SK-N-SH treated with all-trans-retinoic acid at 6 μM for 48 hours (cell line): ENCODE measurements around the gene GNAQ.
A peak's percentile ranks its signal among the peaks of the same experiment; 100 is the strongest.

Experiments used
- ATAC-seq: fragments of 200-7000 bp; cut with Tn5 transposase; 3 replicates; pipeline ENCODE4 v1.9.1; 2020; ENCODE audit warnings: mild to moderate bottlenecking, moderate library complexity
- ARNTL ChIP-seq: fragments of 450-650 bp; formaldehyde crosslinking; IDR thresholded peaks from 2 replicates; pipeline ENCODE4 v1.5.0; 2020; ENCODE audit warnings: low read depth, mild to moderate bottlenecking, moderate library complexity, borderline replicate concordance
- BACH2 ChIP-seq: fragments of 250-450 bp; sonication (Bioruptor Pico); IDR thresholded peaks from 2 replicates; pipeline ENCODE4 v1.9.0; 2021; ENCODE audit warnings: mild to moderate bottlenecking, borderline replicate concordance
- CSDC2 ChIP-seq: fragments of 250-450 bp; sonication (Bioruptor Pico); IDR thresholded peaks from 2 replicates; pipeline ENCODE4 v1.5.0; 2020; ENCODE audit warnings: mild to moderate bottlenecking, moderate library complexity
- ESRRG ChIP-seq: fragments of 250-450 bp; sonication (Bioruptor Pico); IDR thresholded peaks from 2 replicates; pipeline ENCODE4 v1.6.1; 2021; ENCODE audit warnings: mild to moderate bottlenecking
- GLIS3 ChIP-seq: fragments of 250-450 bp; sonication (Bioruptor Pico); IDR thresholded peaks from 2 replicates; pipeline ENCODE4 v1.5.0; 2020; ENCODE audit warnings: mild to moderate bottlenecking, moderate library complexity
- ISL1 ChIP-seq: fragments of 250-450 bp; sonication (Bioruptor Pico); IDR thresholded peaks from 2 replicates; pipeline ENCODE4 v2.1.2; 2022; ENCODE audit warnings: mild to moderate bottlenecking, moderate library complexity
- OSR1 ChIP-seq: fragments of 250-450 bp; sonication (Bioruptor Pico); IDR thresholded peaks from 2 replicates; pipeline ENCODE4 v1.8.0; 2022; ENCODE audit warnings: moderate library complexity, mild to moderate bottlenecking, inconsistent platforms
- PPARA ChIP-seq: fragments of 250-450 bp; sonication (Bioruptor Pico); IDR thresholded peaks from 2 replicates; pipeline ENCODE4 v1.5.0; 2020; ENCODE audit warnings: mild to moderate bottlenecking, borderline replicate concordance
- RARB ChIP-seq: fragments of 250-450 bp; sonication (Bioruptor Pico); IDR thresholded peaks from 2 replicates; pipeline ENCODE4 v1.8.0; 2021; ENCODE audit warnings: mild to moderate bottlenecking, moderate library complexity
- SNAI2 ChIP-seq: fragments of 250-450 bp; sonication (Bioruptor Pico); IDR thresholded peaks from 2 replicates; pipeline ENCODE4 v1.5.0; 2020; ENCODE audit warnings: mild to moderate bottlenecking, moderate library complexity
- TCF4 ChIP-seq: fragments of 250-450 bp; sonication (Bioruptor Pico); IDR thresholded peaks from 2 replicates; pipeline ENCODE4 v1.8.0; 2021; ENCODE audit warnings: mild to moderate bottlenecking, moderate library complexity, borderline replicate concordance
- TOX ChIP-seq: fragments of 250-450 bp; sonication (Bioruptor Pico); IDR thresholded peaks from 2 replicates; pipeline ENCODE4 v1.8.0; 2021; ENCODE audit warnings: mild to moderate bottlenecking, moderate library complexity, borderline replicate concordance
- ZFP3 ChIP-seq: fragments of 250-450 bp; sonication (Bioruptor Pico); IDR thresholded peaks from 2 replicates; pipeline ENCODE4 v1.5.0; 2020; ENCODE audit warnings: mild to moderate bottlenecking, moderate library complexity
- ZFP30 ChIP-seq: fragments of 450-650 bp; formaldehyde crosslinking; IDR thresholded peaks from 2 replicates; pipeline ENCODE4 v1.5.0; 2022; ENCODE audit warnings: mild to moderate bottlenecking, moderate library complexity
- ZNF565 ChIP-seq: fragments of 450-650 bp; formaldehyde crosslinking; conservative IDR thresholded peaks from 2 replicates; pipeline ENCODE4 v1.5.0; 2020; ENCODE audit warnings: low read depth, mild to moderate bottlenecking, moderate library complexity
- ZNF70 ChIP-seq: fragments of 450-650 bp; formaldehyde crosslinking; IDR thresholded peaks from 2 replicates; pipeline ENCODE4 v1.5.0; 2020; ENCODE audit warnings: mild to moderate bottlenecking, moderate library complexity
- ZNF8 ChIP-seq: fragments of 450-650 bp; formaldehyde crosslinking; IDR thresholded peaks from 2 replicates; pipeline ENCODE4 v1.5.0; 2020; ENCODE audit warnings: mild to moderate bottlenecking, moderate library complexity
- TF ChIP-seq, protein P1 (sequence below): fragments of 250-450 bp; sonication (Bioruptor Pico); IDR thresholded peaks from 2 replicates; pipeline ENCODE4 v1.5.1; 2021; ENCODE audit warnings: mild to moderate bottlenecking, moderate library complexity
- TF ChIP-seq, protein P2 (sequence below): fragments of 250-450 bp; sonication (Bioruptor Pico); IDR thresholded peaks from 2 replicates; pipeline ENCODE4 v1.5.1; 2020; ENCODE audit warnings: low read depth, mild to moderate bottlenecking, moderate library complexity
- TF ChIP-seq, protein P3 (sequence below): fragments of 250-450 bp; sonication (Bioruptor Pico); IDR thresholded peaks from 2 replicates; pipeline ENCODE4 v1.5.0; 2020; ENCODE audit warnings: mild to moderate bottlenecking, moderate library complexity

Gene GNAQ

DNA sequence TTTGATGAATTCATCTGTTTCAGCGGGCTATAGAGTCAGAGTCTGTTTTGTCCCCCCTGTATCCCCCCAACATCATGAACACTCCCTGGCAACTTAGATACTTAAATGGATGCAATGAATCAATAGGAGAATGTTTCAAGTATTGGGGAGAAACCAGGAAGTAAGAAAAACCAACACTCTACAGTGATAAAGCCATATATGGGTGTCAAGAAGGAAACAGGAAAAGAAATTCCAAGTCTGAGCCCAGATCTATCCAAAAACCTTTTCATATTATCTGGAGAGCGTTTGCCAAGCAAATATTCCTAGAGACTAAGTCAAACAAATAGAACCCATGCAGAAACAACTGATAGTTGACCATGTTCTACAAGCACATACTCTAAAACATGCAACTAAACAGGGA, 2.3 kb upstream of the GNAQ start:
- TF ChIP-seq GLIS3 (CRISPR knock-in tag): no peak
- no peak for ATAC-seq

DNA sequence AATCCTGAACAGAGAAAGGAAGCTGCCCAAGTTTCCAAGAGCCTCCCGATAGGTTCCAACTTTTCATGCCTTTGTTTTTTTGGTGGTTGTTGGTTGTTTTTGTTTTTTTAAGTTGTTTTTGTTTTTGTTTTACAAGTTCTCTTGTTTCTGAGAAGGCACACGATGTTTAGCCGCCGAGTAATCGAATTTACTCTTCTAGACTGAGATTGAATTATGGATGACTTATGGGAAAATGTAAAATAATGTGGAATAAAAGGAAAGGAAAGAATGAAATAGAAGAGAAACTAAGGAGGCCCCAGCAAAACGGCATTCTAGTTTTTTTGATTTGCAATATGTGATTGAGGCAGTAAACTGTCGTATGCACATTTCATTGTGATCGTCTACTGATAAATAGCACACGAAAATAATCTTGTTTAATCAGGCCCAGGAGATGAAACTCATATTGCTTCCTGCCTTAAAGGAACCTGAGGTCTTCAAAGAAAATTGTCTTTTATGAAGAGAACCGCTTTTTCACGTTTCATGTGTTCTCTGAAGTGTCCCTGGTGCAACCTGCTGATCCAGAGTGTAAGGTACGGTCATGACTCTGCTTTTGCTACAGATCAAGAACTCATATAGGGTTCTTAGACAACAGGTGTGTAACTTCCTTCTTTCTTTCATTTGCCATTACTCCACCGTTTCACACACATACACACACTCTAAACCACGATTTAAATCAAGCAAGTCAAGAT, 1.3 kb upstream of the GNAQ start:
- ATAC-seq: no peak
- TF ChIP-seq OSR1 (CRISPR knock-in tag) (no peak), RARB (CRISPR knock-in tag) (no peak), ZFP3 (CRISPR knock-in tag) (no peak), ARNTL (CRISPR knock-in tag) (no peak), ZNF565 (CRISPR knock-in tag) (no peak), PPARA (CRISPR knock-in tag) (no peak), ISL1 (CRISPR knock-in tag) (no peak), TCF4 (CRISPR knock-in tag) (no peak), ZNF70 (CRISPR knock-in tag) (no peak), GLIS3 (CRISPR knock-in tag) (no peak), BACH2 (no peak), ESRRG (CRISPR knock-in tag) (no peak), SNAI2 (CRISPR knock-in tag) (no peak), TOX (CRISPR knock-in tag) (no peak), ZNF8 (CRISPR knock-in tag) (no peak), ZFP30 (CRISPR knock-in tag) (no peak)
- TF ChIP-seq, protein P1, sequence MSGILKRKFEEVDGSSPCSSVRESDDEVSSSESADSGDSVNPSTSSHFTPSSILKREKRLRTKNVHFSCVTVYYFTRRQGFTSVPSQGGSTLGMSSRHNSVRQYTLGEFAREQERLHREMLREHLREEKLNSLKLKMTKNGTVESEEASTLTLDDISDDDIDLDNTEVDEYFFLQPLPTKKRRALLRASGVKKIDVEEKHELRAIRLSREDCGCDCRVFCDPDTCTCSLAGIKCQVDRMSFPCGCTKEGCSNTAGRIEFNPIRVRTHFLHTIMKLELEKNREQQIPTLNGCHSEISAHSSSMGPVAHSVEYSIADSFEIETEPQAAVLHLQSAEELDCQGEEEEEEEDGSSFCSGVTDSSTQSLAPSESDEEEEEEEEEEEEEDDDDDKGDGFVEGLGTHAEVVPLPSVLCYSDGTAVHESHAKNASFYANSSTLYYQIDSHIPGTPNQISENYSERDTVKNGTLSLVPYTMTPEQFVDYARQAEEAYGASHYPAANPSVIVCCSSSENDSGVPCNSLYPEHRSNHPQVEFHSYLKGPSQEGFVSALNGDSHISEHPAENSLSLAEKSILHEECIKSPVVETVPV: no peak
- TF ChIP-seq, protein P2, sequence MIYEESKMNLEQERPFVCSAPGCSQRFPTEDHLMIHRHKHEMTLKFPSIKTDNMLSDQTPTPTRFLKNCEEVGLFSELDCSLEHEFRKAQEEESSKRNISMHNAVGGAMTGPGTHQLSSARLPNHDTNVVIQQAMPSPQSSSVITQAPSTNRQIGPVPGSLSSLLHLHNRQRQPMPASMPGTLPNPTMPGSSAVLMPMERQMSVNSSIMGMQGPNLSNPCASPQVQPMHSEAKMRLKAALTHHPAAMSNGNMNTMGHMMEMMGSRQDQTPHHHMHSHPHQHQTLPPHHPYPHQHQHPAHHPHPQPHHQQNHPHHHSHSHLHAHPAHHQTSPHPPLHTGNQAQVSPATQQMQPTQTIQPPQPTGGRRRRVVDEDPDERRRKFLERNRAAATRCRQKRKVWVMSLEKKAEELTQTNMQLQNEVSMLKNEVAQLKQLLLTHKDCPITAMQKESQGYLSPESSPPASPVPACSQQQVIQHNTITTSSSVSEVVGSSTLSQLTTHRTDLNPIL (CRISPR knock-in tag): no peak
- TF ChIP-seq, protein P3, sequence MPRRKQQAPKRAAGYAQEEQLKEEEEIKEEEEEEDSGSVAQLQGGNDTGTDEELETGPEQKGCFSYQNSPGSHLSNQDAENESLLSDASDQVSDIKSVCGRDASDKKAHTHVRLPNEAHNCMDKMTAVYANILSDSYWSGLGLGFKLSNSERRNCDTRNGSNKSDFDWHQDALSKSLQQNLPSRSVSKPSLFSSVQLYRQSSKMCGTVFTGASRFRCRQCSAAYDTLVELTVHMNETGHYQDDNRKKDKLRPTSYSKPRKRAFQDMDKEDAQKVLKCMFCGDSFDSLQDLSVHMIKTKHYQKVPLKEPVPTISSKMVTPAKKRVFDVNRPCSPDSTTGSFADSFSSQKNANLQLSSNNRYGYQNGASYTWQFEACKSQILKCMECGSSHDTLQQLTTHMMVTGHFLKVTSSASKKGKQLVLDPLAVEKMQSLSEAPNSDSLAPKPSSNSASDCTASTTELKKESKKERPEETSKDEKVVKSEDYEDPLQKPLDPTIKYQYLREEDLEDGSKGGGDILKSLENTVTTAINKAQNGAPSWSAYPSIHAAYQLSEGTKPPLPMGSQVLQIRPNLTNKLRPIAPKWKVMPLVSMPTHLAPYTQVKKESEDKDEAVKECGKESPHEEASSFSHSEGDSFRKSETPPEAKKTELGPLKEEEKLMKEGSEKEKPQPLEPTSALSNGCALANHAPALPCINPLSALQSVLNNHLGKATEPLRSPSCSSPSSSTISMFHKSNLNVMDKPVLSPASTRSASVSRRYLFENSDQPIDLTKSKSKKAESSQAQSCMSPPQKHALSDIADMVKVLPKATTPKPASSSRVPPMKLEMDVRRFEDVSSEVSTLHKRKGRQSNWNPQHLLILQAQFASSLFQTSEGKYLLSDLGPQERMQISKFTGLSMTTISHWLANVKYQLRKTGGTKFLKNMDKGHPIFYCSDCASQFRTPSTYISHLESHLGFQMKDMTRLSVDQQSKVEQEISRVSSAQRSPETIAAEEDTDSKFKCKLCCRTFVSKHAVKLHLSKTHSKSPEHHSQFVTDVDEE: no peak
- TF ChIP-seq, all 23 proteins: peak for 0

DNA sequence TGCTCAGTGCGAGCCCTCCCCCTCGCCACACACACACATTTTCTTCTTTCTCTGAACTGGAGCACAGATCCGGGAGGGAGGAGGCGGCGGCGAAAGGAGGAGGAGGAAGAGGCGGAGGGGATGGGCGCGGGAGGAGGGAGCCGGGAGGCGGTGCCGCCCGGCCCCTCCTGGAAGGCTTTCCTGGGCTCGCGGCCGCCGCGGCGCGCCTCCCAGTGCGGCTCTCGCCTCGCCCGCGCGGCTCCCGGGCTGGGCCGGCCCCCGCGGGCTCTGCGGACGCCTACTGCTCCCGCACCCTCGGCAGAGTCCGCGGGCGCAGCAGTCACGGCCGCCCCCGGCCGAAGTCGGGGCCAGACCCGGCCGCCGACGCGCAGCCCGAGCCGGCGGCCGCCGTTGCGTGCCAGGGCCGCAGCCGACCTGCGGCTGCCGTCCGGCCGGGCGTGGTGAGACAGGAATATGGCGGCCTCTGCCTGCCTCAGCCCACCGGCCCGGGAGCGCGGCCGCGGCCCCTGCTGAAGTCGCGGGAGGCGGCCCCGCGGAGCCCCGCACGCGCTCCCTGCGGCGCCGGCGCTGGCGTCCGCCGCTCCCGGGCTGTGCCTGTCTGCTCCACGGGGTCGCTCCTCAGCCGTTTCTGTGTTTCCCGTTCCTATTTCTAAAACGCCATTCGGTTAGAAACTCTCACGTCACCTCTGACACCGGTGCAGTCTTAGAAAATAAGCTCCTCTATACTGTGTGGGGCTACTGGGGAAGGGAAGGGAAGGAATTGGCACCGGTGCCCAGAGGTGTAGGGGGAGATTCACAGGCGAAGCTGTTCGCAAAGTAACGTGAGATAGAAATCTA, 500 bp upstream of the GNAQ start:
- peak; percentile 75 for ATAC-seq
- TF ChIP-seq CSDC2 (CRISPR knock-in tag) (peak; percentile 72; the same call in 1 of the 2 replicates), ISL1 (CRISPR knock-in tag) (no peak), SNAI2 (CRISPR knock-in tag) (peak; percentile 13; the same call in 1 of the 2 replicates), RARB (CRISPR knock-in tag) (no peak), ZNF70 (CRISPR knock-in tag) (0 out of 2 replicates have a peak, but pooled peaks have one; percentile 20)
- TF ChIP-seq, all 23 proteins: peak for 3

DNA sequence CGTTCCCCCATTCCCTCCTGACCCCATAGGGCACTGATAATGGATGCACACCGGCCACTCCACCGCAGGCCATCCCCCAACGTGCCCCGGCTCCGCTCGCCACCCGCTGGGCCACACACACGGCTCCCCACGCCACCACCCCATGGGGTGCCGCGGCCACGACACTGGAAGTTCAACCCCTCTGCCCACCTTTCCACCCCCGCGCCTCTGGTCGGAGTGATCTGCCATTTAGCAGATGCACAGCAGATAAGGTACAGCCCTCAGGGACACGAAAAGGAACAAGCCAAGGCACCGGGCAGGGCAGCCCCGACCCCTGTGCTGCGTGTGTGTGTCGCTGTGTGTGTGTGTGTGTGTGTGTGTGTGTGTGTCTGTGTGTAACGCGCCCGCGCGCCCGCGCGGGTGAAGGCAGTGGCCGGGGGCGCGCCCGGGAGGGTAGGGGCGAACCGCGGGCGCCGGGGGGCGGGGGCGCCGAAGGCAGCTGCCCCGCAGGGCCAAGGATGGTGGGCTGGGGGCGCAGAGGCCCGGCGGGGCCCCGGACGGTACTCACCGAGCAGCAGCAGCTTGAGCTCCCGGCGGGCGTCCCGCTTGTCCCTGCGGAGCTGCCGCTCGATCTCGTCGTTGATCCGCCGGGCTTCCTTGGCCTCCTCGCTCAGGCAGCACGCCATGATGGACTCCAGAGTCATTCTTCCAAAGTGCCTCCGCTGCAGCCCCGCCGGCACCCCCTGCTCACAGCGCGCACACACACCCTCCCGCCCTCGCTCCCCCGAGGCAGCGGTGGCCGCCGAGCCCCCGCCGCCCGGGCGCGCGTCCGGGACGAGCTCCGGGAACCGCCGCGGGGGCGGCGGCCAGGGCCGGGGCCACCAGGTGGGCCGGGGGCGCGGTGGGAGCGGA, 813 bp downstream of the GNAQ start:
- peak; percentile 16 for ATAC-seq
- peak; percentile 98 for TF ChIP-seq ZFP3 (CRISPR knock-in tag)
- no peak for TF ChIP-seq TOX (CRISPR knock-in tag)
